Lower lobe of right lung (tissue), 2 donors: Measurements from ENCODE around the gene GABPB1. TPM values are rescaled to one million over a fixed set of nuclear protein-coding genes. Genes with fewer than 3 reads are reported as not detected.

ENCODE experiments used
- ATAC-seq, 2 donors: fragments of 200-7000 bp; cut with Tn5 transposase; one replicate each; pipeline ENCODE4 v1.9.1; 2020 to 2022; ENCODE audit warnings: mild to moderate bottlenecking in 2 of 2, moderate library complexity in 2 of 2
- DNase-seq: peaks from one replicate; pipeline ENCODE4 v3.0.0-alpha.2; 2020
- H3K27ac ChIP-seq: fragments of 200-600 bp; one replicate; pipeline ENCODE4 v1.8.0; 2022
- H3K27me3 ChIP-seq: fragments of 200-600 bp; one replicate; pipeline ENCODE4 v1.8.0; 2022; ENCODE audit warnings: low read depth
- H3K36me3 ChIP-seq: fragments of 200-600 bp; one replicate; pipeline ENCODE4 v1.8.0; 2022; ENCODE audit warnings: mild to moderate bottlenecking
- H3K4me1 ChIP-seq: fragments of 200-600 bp; one replicate; pipeline ENCODE4 v1.8.0; 2022
- H3K4me3 ChIP-seq: fragments of 200-600 bp; one replicate; pipeline ENCODE4 v1.8.0; 2022; ENCODE audit warnings: mild to moderate bottlenecking
- H3K9me3 ChIP-seq: fragments of 200-600 bp; one replicate; pipeline ENCODE4 v1.8.0; 2022
- intact Hi-C: fragments of 100-400 bp; cut with DNase I; formaldehyde crosslinking; loops from one replicate; pipeline ENCODE4 v1.11.0; 2022
- total RNA-seq: library from RNA; stranded (reverse); fragmentation: NEBNext Ultra II Directional; extraction: Animal tissue kit (Norgen Biotek cat#: 25700); gene quantifications from one replicate; pipeline ENCODE4 v1.2.1, GENCODE V29; 2021
- TF ChIP-seq, protein P1 (sequence below): fragments of 200-600 bp; IDR thresholded peaks from one replicate; pipeline ENCODE4 v1.8.0; 2022; ENCODE audit warnings: antibody characterized with exemption, mild to moderate bottlenecking
- donor health status: DM: no; HTN: yes; CAD: no; lungs with severe emphysema.

Gene GABPB1
- total RNA-seq, 1 donor from 2014 or later, result 17.8 TPM

- Histone ChIP-seq H3K9me3 (no peaks in the 10 kb centered on the region), H3K27ac (no peak overlapping the region), H3K36me3 (no peaks in the 10 kb centered on the region), H3K4me1 (no peaks in the 10 kb centered on the region), H3K27me3 (no peaks in the 10 kb centered on the region), H3K4me3 (no peak overlapping the region)
- TF ChIP-seq, protein P1, sequence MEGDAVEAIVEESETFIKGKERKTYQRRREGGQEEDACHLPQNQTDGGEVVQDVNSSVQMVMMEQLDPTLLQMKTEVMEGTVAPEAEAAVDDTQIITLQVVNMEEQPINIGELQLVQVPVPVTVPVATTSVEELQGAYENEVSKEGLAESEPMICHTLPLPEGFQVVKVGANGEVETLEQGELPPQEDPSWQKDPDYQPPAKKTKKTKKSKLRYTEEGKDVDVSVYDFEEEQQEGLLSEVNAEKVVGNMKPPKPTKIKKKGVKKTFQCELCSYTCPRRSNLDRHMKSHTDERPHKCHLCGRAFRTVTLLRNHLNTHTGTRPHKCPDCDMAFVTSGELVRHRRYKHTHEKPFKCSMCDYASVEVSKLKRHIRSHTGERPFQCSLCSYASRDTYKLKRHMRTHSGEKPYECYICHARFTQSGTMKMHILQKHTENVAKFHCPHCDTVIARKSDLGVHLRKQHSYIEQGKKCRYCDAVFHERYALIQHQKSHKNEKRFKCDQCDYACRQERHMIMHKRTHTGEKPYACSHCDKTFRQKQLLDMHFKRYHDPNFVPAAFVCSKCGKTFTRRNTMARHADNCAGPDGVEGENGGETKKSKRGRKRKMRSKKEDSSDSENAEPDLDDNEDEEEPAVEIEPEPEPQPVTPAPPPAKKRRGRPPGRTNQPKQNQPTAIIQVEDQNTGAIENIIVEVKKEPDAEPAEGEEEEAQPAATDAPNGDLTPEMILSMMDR, result no peak
- intact Hi-C loops, result no loop called here
- no peak for ATAC-seq
- DNase-seq, result no peak
Observed at GRCh38 chr15:50328116-50328515, 26.9 kb downstream of the GABPB1 start.

DNA sequence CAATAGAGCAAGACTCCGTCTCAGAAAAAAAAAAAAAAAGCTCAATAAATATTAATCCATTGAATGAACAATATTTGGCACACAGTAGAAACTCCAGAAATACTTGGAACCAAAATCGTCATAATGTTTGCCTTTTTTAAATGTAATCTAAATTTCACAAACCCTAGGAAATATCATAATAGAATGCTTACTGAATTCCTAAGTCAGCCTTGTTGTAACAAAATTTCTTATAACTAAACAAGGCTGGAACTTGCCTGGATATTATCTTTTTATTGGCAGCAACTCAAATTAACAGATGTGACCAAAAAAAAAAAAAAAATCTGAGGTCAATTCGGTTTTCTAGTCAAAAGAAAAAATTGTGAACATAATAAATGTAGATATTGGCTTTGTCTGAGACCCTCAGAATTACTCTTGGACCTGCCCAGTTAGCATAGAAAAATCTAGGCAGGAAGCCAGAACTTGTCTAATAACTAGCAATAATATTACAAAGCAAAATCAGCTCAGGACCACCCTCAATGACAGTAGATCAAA, 33.3 kb downstream of the GABPB1 start:
- H3K4me3 ChIP-seq, result no peak overlapping the region
- H3K4me1 ChIP-seq, result no peaks in the 10 kb centered on the region
- no peaks in the 10 kb centered on the region for H3K27me3 ChIP-seq
- H3K9me3 ChIP-seq, result no peaks in the 10 kb centered on the region
- H3K27ac ChIP-seq, result no peak overlapping the region
- DNase-seq (no peak), ATAC-seq (no peak)
- intact Hi-C loops, result no loop called here
- no peaks in the 10 kb centered on the region for H3K36me3 ChIP-seq
- TF ChIP-seq, protein P1, result no peak

GRCh38 chr15:50320504-50320903, 34.5 kb downstream of the GABPB1 start:
- no peak overlapping the region for H3K4me3 ChIP-seq
- TF ChIP-seq, protein P1, result no peak
- no peaks in the 10 kb centered on the region for H3K9me3 ChIP-seq
- intact Hi-C loops, result no loop called here
- H3K27me3 ChIP-seq, result no peaks in the 10 kb centered on the region
- peaks cover 9% of the 10 kb centered on the region for H3K4me1 ChIP-seq
- H3K27ac ChIP-seq, result no peak overlapping the region
- H3K36me3 ChIP-seq, result no peaks in the 10 kb centered on the region
- DNase-seq, result no peak
- ATAC-seq, result no peak

DNA sequence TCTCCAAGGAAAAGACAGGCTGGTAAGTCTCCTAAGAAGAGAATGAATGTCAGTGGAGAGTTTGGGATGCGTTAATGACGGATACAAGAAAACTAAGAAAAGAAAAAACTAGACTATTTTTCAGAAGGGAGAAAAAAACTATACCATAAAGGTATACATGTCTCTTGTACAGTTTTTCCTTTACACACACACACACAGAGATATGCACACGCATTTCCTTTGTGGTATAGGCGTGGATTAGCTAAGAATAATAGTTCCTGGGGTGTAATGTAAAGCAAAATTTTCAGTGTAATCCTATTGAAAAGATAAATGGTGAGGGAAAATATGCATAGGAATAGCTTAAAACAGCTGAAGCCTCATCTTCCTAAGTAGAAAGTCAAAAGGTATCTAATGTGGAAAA, 36.3 kb downstream of the GABPB1 start:
- H3K36me3 ChIP-seq, result no peaks in the 10 kb centered on the region
- H3K9me3 ChIP-seq, result no peaks in the 10 kb centered on the region
- H3K4me1 ChIP-seq, result peaks cover 9% of the 10 kb centered on the region
- H3K4me3 ChIP-seq, result no peak overlapping the region
- TF ChIP-seq, protein P1, result no peak
- intact Hi-C loops, result no loop called here
- H3K27me3 ChIP-seq, result no peaks in the 10 kb centered on the region
- no peak overlapping the region for H3K27ac ChIP-seq
- ATAC-seq (no peak), DNase-seq (no peak)

GRCh38 chr15:50315814-50316630, 39.0 kb downstream of the GABPB1 start:
- Histone ChIP-seq H3K27ac (no peak overlapping the region), H3K9me3 (no peaks in the 10 kb centered on the region), H3K4me1 (peaks cover 9% of the 10 kb centered on the region), H3K4me3 (no peak overlapping the region), H3K36me3 (no peaks in the 10 kb centered on the region), H3K27me3 (no peaks in the 10 kb centered on the region)
- intact Hi-C loops, result no loop called here
- DNase-seq (no peak), ATAC-seq (no peak)
- TF ChIP-seq, protein P1, result peak; percentile 70
